Muscle layer of colon (tissue), 2 donors: ENCODE measurements around the gene SHISA7.

Experiments
- H3K27ac ChIP-seq: one replicate; pipeline ENCODE4 v1.7.0; 2013; ENCODE audit warnings: low read depth, mild to moderate bottlenecking, low read length, moderate library complexity
- H3K27me3 ChIP-seq, 2 donors: one replicate each; pipeline ENCODE4 v1.7.0; 2013; ENCODE audit warnings: low read length in 2 of 2, mild to moderate bottlenecking in 2 of 2; ENCODE audit not compliant: insufficient read depth in 2 of 2, control insufficient read depth in 1 of 2
- H3K36me3 ChIP-seq: one replicate; pipeline ENCODE4 v1.7.0; 2013; ENCODE audit warnings: mild to moderate bottlenecking, low read length; ENCODE audit not compliant: insufficient read depth
- H3K4me1 ChIP-seq: one replicate; pipeline ENCODE4 v1.7.0; 2013; ENCODE audit warnings: mild to moderate bottlenecking, low read length; ENCODE audit not compliant: insufficient read depth
- H3K4me3 ChIP-seq, 2 donors: one replicate each; pipeline ENCODE4 v1.7.0; 2013; ENCODE audit warnings: low read length in 2 of 2, low read depth in 1 of 2, mild to moderate bottlenecking in 1 of 2, moderate library complexity in 1 of 2
- H3K9ac ChIP-seq: one replicate; pipeline ENCODE4 v1.7.0; 2013; ENCODE audit warnings: low read length
- H3K9me3 ChIP-seq: one replicate; pipeline ENCODE4 v1.7.0; 2013; ENCODE audit warnings: mild to moderate bottlenecking, low read length
- donor health status: abdominal sarcoma.
- donor health status: Adenocarcinoma of cecum.

The SHISA7 gene

GRCh38 chr19:55443045-55443823 lies at the start of gene SHISA7:
SHISA7 (minus strand) TSS chr19:55443300; CDS start chr19:55442863, 437 bp downstream.
- no peak within 1 kb of the TSS for H3K27ac ChIP-seq
- H3K27me3 ChIP-seq = peaks cover 43 to 70% of the 10 kb centered on the region in 2 donors
- H3K9me3 ChIP-seq = no peaks in the 10 kb centered on the region
- no peaks in the 10 kb centered on the region for H3K36me3 ChIP-seq
- H3K9ac ChIP-seq = no peak within 1 kb of the TSS
- H3K4me3 ChIP-seq = no peak within 1 kb of the TSS
- H3K4me1 ChIP-seq = no peaks in the 10 kb centered on the region

GRCh38 chr19:55492362-55492944 lies 49.4 kb upstream of the SHISA7 start:
- H3K9ac ChIP-seq = no peak overlapping the region
- peak overlapping the region; percentile 80 for H3K27ac ChIP-seq
- H3K4me3 ChIP-seq = no peak overlapping the region
- H3K9me3 ChIP-seq = no peaks in the 10 kb centered on the region
- no peaks in the 10 kb centered on the region for H3K27me3 ChIP-seq
- peaks cover 13% of the 10 kb centered on the region for H3K36me3 ChIP-seq
- peaks cover 42% of the 10 kb centered on the region for H3K4me1 ChIP-seq

GRCh38 chr19:55491546-55492360 lies 48.7 kb upstream of the SHISA7 start:
- Histone ChIP-seq H3K4me3 (no peak overlapping the region), H3K27ac (peak overlapping the region; percentile 80), H3K27me3 (no peaks in the 10 kb centered on the region), H3K9me3 (no peaks in the 10 kb centered on the region), H3K9ac (no peak overlapping the region), H3K36me3 (peaks cover 13% of the 10 kb centered on the region), H3K4me1 (peaks cover 49% of the 10 kb centered on the region)

- Histone ChIP-seq H3K27ac (peak overlapping the region; percentile 80), H3K36me3 (peaks cover 5% of the 10 kb centered on the region), H3K27me3 (no peaks in the 10 kb centered on the region), H3K4me1 (peaks cover 59% of the 10 kb centered on the region), H3K4me3 (no peak overlapping the region), H3K9ac (no peak overlapping the region), H3K9me3 (no peaks in the 10 kb centered on the region)
These were observed 47.7 kb upstream of the SHISA7 start for GRCh38 chr19:55490478-55491432.

GRCh38 chr19:55489711-55490477 lies 46.8 kb upstream of the SHISA7 start:
- peaks cover 64% of the 10 kb centered on the region for H3K4me1 ChIP-seq
- no peaks in the 10 kb centered on the region for H3K9me3 ChIP-seq
- no peak overlapping the region for H3K9ac ChIP-seq
- H3K36me3 ChIP-seq = no peaks in the 10 kb centered on the region
- no peak overlapping the region for H3K4me3 ChIP-seq
- H3K27me3 ChIP-seq = no peaks in the 10 kb centered on the region
- H3K27ac ChIP-seq = peak overlapping the region; percentile 80

- H3K27me3 ChIP-seq = no peaks in the 10 kb centered on the region
- peak overlapping the region; percentile 99 for H3K27ac ChIP-seq
- H3K36me3 ChIP-seq = no peaks in the 10 kb centered on the region
- peak overlapping the region; percentile 78 for H3K9ac ChIP-seq
- H3K4me3 ChIP-seq = peak overlapping the region; percentile 42 to 65
- H3K4me1 ChIP-seq = peaks cover 69% of the 10 kb centered on the region
- no peaks in the 10 kb centered on the region for H3K9me3 ChIP-seq
These were observed 46.0 kb upstream of the SHISA7 start for GRCh38 chr19:55488986-55489710.

GRCh38 chr19:55487924-55488687 lies 45.0 kb upstream of the SHISA7 start, which contains the start of gene SSC5D:
SSC5D (plus strand) TSS chr19:55488436; CDS start chr19:55488590, 154 bp downstream.
- Histone ChIP-seq H3K4me3 (peak within 1 kb of the TSS; percentile 42 to 65), H3K9ac (peak within 1 kb of the TSS; percentile 78), H3K9me3 (no peaks in the 10 kb centered on the region), H3K36me3 (no peaks in the 10 kb centered on the region), H3K4me1 (peaks cover 71% of the 10 kb centered on the region), H3K27ac (peak within 1 kb of the TSS; percentile 99), H3K27me3 (no peaks in the 10 kb centered on the region)

GRCh38 chr19:55486971-55487923 lies 44.1 kb upstream of the SHISA7 start:
- H3K4me3 ChIP-seq = peak overlapping the region in 1 of 2 donors; percentile 43

More at GRCh38 chr19:55486971-55487923, 44.1 kb upstream of the SHISA7 start:
- Histone ChIP-seq H3K27ac (peak overlapping the region; percentile 89), H3K9ac (peak overlapping the region; percentile 42), H3K27me3 (no peaks in the 10 kb centered on the region), H3K4me1 (peaks cover 62% of the 10 kb centered on the region), H3K36me3 (no peaks in the 10 kb centered on the region), H3K9me3 (no peaks in the 10 kb centered on the region)
